ENCODE results near the gene TLL2.

DNA sequence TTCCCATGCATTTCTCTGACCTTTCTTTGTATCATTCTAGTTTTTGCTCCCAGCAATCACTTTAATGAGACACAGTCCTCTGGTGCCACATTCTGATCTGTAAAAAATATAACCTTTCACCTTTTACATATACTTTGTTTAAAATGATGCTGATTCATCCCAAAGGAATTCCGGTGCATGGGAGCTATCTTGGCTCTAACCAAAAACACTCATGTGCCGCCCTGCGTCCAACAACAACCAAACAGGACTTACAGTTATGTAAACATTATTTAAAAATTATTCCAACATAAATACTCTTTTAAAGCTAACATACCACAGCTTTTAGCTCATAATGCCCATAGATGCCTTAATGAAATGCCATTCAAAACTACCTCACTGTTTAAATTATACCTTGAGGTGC lies 147.2 kb downstream of the TLL2 start:
- TF ChIP-seq, protein P1, sequence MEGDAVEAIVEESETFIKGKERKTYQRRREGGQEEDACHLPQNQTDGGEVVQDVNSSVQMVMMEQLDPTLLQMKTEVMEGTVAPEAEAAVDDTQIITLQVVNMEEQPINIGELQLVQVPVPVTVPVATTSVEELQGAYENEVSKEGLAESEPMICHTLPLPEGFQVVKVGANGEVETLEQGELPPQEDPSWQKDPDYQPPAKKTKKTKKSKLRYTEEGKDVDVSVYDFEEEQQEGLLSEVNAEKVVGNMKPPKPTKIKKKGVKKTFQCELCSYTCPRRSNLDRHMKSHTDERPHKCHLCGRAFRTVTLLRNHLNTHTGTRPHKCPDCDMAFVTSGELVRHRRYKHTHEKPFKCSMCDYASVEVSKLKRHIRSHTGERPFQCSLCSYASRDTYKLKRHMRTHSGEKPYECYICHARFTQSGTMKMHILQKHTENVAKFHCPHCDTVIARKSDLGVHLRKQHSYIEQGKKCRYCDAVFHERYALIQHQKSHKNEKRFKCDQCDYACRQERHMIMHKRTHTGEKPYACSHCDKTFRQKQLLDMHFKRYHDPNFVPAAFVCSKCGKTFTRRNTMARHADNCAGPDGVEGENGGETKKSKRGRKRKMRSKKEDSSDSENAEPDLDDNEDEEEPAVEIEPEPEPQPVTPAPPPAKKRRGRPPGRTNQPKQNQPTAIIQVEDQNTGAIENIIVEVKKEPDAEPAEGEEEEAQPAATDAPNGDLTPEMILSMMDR (IDR thresholded peaks at IDR 0.05) = no peak
- TF ChIP-seq POLR2A (IDR thresholded peaks at IDR 0.05) (no peak), POLR2AphosphoS5 (IDR thresholded peaks at IDR 0.05; ENCODE audit: insufficient read depth in 1 of 2, low read depth in 1 of 2) (no peak)
